HT-29 (cell line): ENCODE results near the gene FMOD. TPM values are rescaled to one million over a fixed set of nuclear protein-coding genes. Genes with fewer than 3 reads are reported as not detected.
"Not testable (repeated sequence)": the region's sequence is repeated elsewhere in the genome, so short reads cannot be mapped to it uniquely, and the experiment has no call there.

ENCODE experiments used
- DNase-seq: peaks from one replicate; pipeline ENCODE4 v3.0.0-alpha.2; 2015; ENCODE audit warnings: low spot score
- small RNA-seq: library from RNA; depleted of rRNA; stranded (forward); fragments of <200 nt; gene quantifications from one replicate; pipeline ENCODE3, GENCODE V24; 2014
- total RNA-seq: library from RNA; depleted of rRNA; stranded (reverse); fragments of >200 nt; shearing (Covaris generic); gene quantifications from 2 replicates; pipeline ENCODE4 v1.2.3, GENCODE V29; 2014; rRNA removed

Gene FMOD
- total RNA-seq, 1 experiment from 2014 or later: not detected

GRCh38 chr1:203306965-203307541, 43.9 kb downstream of the FMOD start:
- no peak for DNase-seq

- DNase-seq: peak; percentile 84
Observed at GRCh38 chr1:203306089-203306964, 44.6 kb downstream of the FMOD start.

- DNase-seq: peak; percentile 36
Observed at GRCh38 chr1:203305809-203306088, 45.2 kb downstream of the FMOD start.

GRCh38 chr1:203304919-203305808, 45.8 kb downstream of the FMOD start, which contains the start of gene BTG2:
TSS of gene BTG2 (plus strand) at chr1:203305519. CDS start at chr1:203305607, 88 bp downstream.
- peak; percentile 93 for DNase-seq

GRCh38 chr1:203304391-203304918, 46.5 kb downstream of the FMOD start:
- DNase-seq: no peak

GRCh38 chr1:203302894-203303293, 48.0 kb downstream of the FMOD start:
- no peak for DNase-seq

- no peak for DNase-seq
Observed at GRCh38 chr1:203302456-203302855, 48.5 kb downstream of the FMOD start.

- no peak for DNase-seq
Observed at GRCh38 chr1:203301331-203301668, 49.6 kb downstream of the FMOD start.

GRCh38 chr1:203300441-203301330, 50.2 kb downstream of the FMOD start:
- no peak for DNase-seq

- not testable (repeated sequence) for DNase-seq
Observed at GRCh38 chr1:203299719-203300429, 51.0 kb downstream of the FMOD start.

- no peak for DNase-seq
Observed at GRCh38 chr1:203299169-203299568, 51.8 kb downstream of the FMOD start.

- DNase-seq: no peak
Observed at GRCh38 chr1:203296460-203297073, 54.4 kb downstream of the FMOD start.

GRCh38 chr1:203295796-203296195, 55.1 kb downstream of the FMOD start:
- DNase-seq: no peak

GRCh38 chr1:203291201-203292096, 59.5 kb downstream of the FMOD start:
- peak; percentile 71 for DNase-seq

Small RNA genes within 50 kb of the gene (small RNA-seq; reads per million reads assigned to genes)
- not detected for gene AL359837.1
- gene RNU6-487P: not detected

Other genes with a start within 250 kb of the FMOD start
- 0.89 TPM in 1 of 2 replicates, not detected in the other for gene ADORA1, start 223.4 kb downstream of the FMOD start, total RNA-seq
- gene MYBPH, start 175.3 kb downstream of the FMOD start, total RNA-seq: not detected in 2 replicates
- gene CHI3L1, start 164.4 kb downstream of the FMOD start, total RNA-seq: not detected in 2 replicates
- not detected in 2 replicates for gene CHIT1, start 121.4 kb downstream of the FMOD start, total RNA-seq
- 103 and 116 TPM in 2 replicates for gene BTG2, start 45.6 kb downstream of the FMOD start, total RNA-seq
- gene PRELP, start 124.7 kb upstream of the FMOD start, total RNA-seq: 0.13 TPM in 1 of 2 replicates, not detected in the other
- gene OPTC, start 143.0 kb upstream of the FMOD start, total RNA-seq: not detected in 2 replicates